ENCODE data around the gene TIMM44.
A peak's percentile ranks its signal among the peaks of the same experiment; 100 is the strongest.

The TIMM44 gene

GRCh38 chr19:7927605-7928333, 15.7 kb downstream of the TIMM44 start:
- Histone ChIP-seq H3K4me1 (ENCODE audit: control insufficient read depth, low read depth, low read length) (no peaks in the 10 kb centered on the region), H3K56ac (ENCODE audit: low read length) (no peak overlapping the region), H2BK120ac (ENCODE audit: low read depth, low read length) (no peak overlapping the region), H3K27me3 (ENCODE audit: insufficient read depth, low read length, poor library complexity) (no peaks in the 10 kb centered on the region), H3K79me2 (ENCODE audit: control insufficient read depth, insufficient read depth, low read length) (no peaks in the 10 kb centered on the region), H3K23ac (ENCODE audit: low read length) (no peak overlapping the region), H4K8ac (ENCODE audit: low read depth, low read length) (no peak overlapping the region), H2BK5ac (ENCODE audit: low read length) (no peak overlapping the region), H3K4ac (ENCODE audit: low read depth, low read length) (no peak overlapping the region), H3K27ac (ENCODE audit: low read depth, low read length) (no peak overlapping the region), H4K5ac (ENCODE audit: low read length) (no peak overlapping the region), H3K36me3 (ENCODE audit: control insufficient read depth, insufficient read depth, low read length) (peaks cover 5% of the 10 kb centered on the region), H3K18ac (ENCODE audit: low read length) (no peak overlapping the region), H3K9ac (ENCODE audit: low read length) (no peak overlapping the region), H2BK15ac (replicated peaks; ENCODE audit: low read depth) (no peak overlapping the region), H3K79me1 (ENCODE audit: low read length) (no peaks in the 10 kb centered on the region), H3K4me3 (ENCODE audit: low read length) (no peak overlapping the region), H3K4me2 (ENCODE audit: low read length) (no peak overlapping the region), H2AK5ac (ENCODE audit: low read length) (no peak overlapping the region)
- no peak for DNase-seq
- WGBS (ENCODE audit: extremely low coverage, insufficient coverage, low lambda C conversion rate) = no CpG with 5 or more reads among the region's 23 CpGs

- no CpG with 5 or more reads among the region's 32 CpGs for WGBS (ENCODE audit: extremely low coverage, insufficient coverage, low lambda C conversion rate)
- H3K18ac ChIP-seq (ENCODE audit: low read length) = no peak overlapping the region
- H3K4me3 ChIP-seq (ENCODE audit: low read length) = no peak overlapping the region
- no peak overlapping the region for H4K8ac ChIP-seq (ENCODE audit: low read depth, low read length)
- no peak overlapping the region for H2AK5ac ChIP-seq (ENCODE audit: low read length)
- H3K27me3 ChIP-seq (ENCODE audit: insufficient read depth, low read length, poor library complexity) = no peaks in the 10 kb centered on the region
- no peaks in the 10 kb centered on the region for H3K79me2 ChIP-seq (ENCODE audit: control insufficient read depth, insufficient read depth, low read length)
- H3K23ac ChIP-seq (ENCODE audit: low read length) = no peak overlapping the region
- H2BK15ac ChIP-seq (replicated peaks; ENCODE audit: low read depth) = no peak overlapping the region
- no peak overlapping the region for H4K5ac ChIP-seq (ENCODE audit: low read length)
- no peaks in the 10 kb centered on the region for H3K4me1 ChIP-seq (ENCODE audit: control insufficient read depth, low read depth, low read length)
- no peak overlapping the region for H2BK5ac ChIP-seq (ENCODE audit: low read length)
- H3K56ac ChIP-seq (ENCODE audit: low read length) = peak overlapping the region; percentile 89
- peak overlapping the region; percentile 79 for H3K9ac ChIP-seq (ENCODE audit: low read length)
- DNase-seq = no peak
- peaks cover 2% of the 10 kb centered on the region for H3K36me3 ChIP-seq (ENCODE audit: control insufficient read depth, insufficient read depth, low read length)
- no peak overlapping the region for H3K4me2 ChIP-seq (ENCODE audit: low read length)
- H3K27ac ChIP-seq (ENCODE audit: low read depth, low read length) = no peak overlapping the region
- H3K4ac ChIP-seq (ENCODE audit: low read depth, low read length) = no peak overlapping the region
- H2BK120ac ChIP-seq (ENCODE audit: low read depth, low read length) = no peak overlapping the region
- no peaks in the 10 kb centered on the region for H3K79me1 ChIP-seq (ENCODE audit: low read length)
These were observed 16.5 kb downstream of the TIMM44 start for GRCh38 chr19:7926727-7927604.

- peak within 1 kb of the TSS; percentile 89 for H3K56ac ChIP-seq (ENCODE audit: low read length)
- H2BK120ac ChIP-seq (ENCODE audit: low read depth, low read length) = no peak within 1 kb of the TSS
- peak; percentile 69 for DNase-seq
These were observed 17.3 kb downstream of the TIMM44 start, which contains the start of gene CTXN1 for GRCh38 chr19:7926021-7926726. Gene CTXN1, minus strand, starts transcription at chr19:7926135. Its CDS starts 597 bp downstream, at chr19:7925538.

GRCh38 chr19:7925171-7925851, 18.2 kb downstream of the TIMM44 start:
- Histone ChIP-seq H2BK5ac (ENCODE audit: low read length) (no peak overlapping the region), H2BK120ac (ENCODE audit: low read depth, low read length) (no peak overlapping the region), H3K4ac (ENCODE audit: low read depth, low read length) (peak overlapping the region; percentile 49), H3K18ac (ENCODE audit: low read length) (peak overlapping the region; percentile 51), H3K9ac (ENCODE audit: low read length) (peak overlapping the region; percentile 78), H3K4me2 (ENCODE audit: low read length) (peak overlapping the region; percentile 56), H3K23ac (ENCODE audit: low read length) (no peak overlapping the region), H4K5ac (ENCODE audit: low read length) (no peak overlapping the region), H3K27me3 (ENCODE audit: insufficient read depth, low read length, poor library complexity) (no peaks in the 10 kb centered on the region), H3K4me1 (ENCODE audit: control insufficient read depth, low read depth, low read length) (no peaks in the 10 kb centered on the region), H3K27ac (ENCODE audit: low read depth, low read length) (no peak overlapping the region), H4K8ac (ENCODE audit: low read depth, low read length) (no peak overlapping the region), H3K36me3 (ENCODE audit: control insufficient read depth, insufficient read depth, low read length) (no peaks in the 10 kb centered on the region), H3K79me2 (ENCODE audit: control insufficient read depth, insufficient read depth, low read length) (no peaks in the 10 kb centered on the region), H3K56ac (ENCODE audit: low read length) (peak overlapping the region; percentile 82), H3K4me3 (ENCODE audit: low read length) (peak overlapping the region; percentile 26), H3K79me1 (ENCODE audit: low read length) (no peaks in the 10 kb centered on the region), H2BK15ac (replicated peaks; ENCODE audit: low read depth) (no peak overlapping the region), H2AK5ac (ENCODE audit: low read length) (no peak overlapping the region)
- no CpG with 5 or more reads among the region's 98 CpGs for WGBS (ENCODE audit: extremely low coverage, insufficient coverage, low lambda C conversion rate)
- peak; percentile 91 for DNase-seq

More at GRCh38 chr19:7926021-7926726, 17.3 kb downstream of the TIMM44 start, which contains the start of gene CTXN1:
- Histone ChIP-seq H2BK5ac (ENCODE audit: low read length) (no peak within 1 kb of the TSS), H4K5ac (ENCODE audit: low read length) (no peak within 1 kb of the TSS), H4K8ac (ENCODE audit: low read depth, low read length) (no peak within 1 kb of the TSS), H2BK15ac (replicated peaks; ENCODE audit: low read depth) (no peak within 1 kb of the TSS), H3K36me3 (ENCODE audit: control insufficient read depth, insufficient read depth, low read length) (peaks cover 2% of the 10 kb centered on the region), H3K27me3 (ENCODE audit: insufficient read depth, low read length, poor library complexity) (no peaks in the 10 kb centered on the region), H3K9ac (ENCODE audit: low read length) (peak within 1 kb of the TSS; percentile 79), H3K79me1 (ENCODE audit: low read length) (no peaks in the 10 kb centered on the region), H3K4me1 (ENCODE audit: control insufficient read depth, low read depth, low read length) (no peaks in the 10 kb centered on the region), H2AK5ac (ENCODE audit: low read length) (no peak within 1 kb of the TSS), H3K4me3 (ENCODE audit: low read length) (peak within 1 kb of the TSS; percentile 26), H3K23ac (ENCODE audit: low read length) (no peak within 1 kb of the TSS), H3K79me2 (ENCODE audit: control insufficient read depth, insufficient read depth, low read length) (no peaks in the 10 kb centered on the region), H3K27ac (ENCODE audit: low read depth, low read length) (no peak within 1 kb of the TSS), H3K4ac (ENCODE audit: low read depth, low read length) (peak within 1 kb of the TSS; percentile 49), H3K4me2 (ENCODE audit: low read length) (peak within 1 kb of the TSS; percentile 91), H3K18ac (ENCODE audit: low read length) (peak within 1 kb of the TSS; percentile 51)
- WGBS (ENCODE audit: extremely low coverage, insufficient coverage, low lambda C conversion rate) = no CpG with 5 or more reads among the region's 65 CpGs

GRCh38 chr19:7924651-7925170, 18.8 kb downstream of the TIMM44 start:
- H3K9ac ChIP-seq (ENCODE audit: low read length) = peak overlapping the region; percentile 7
- no peaks in the 10 kb centered on the region for H3K36me3 ChIP-seq (ENCODE audit: control insufficient read depth, insufficient read depth, low read length)
- no peak overlapping the region for H3K23ac ChIP-seq (ENCODE audit: low read length)
- H3K79me2 ChIP-seq (ENCODE audit: control insufficient read depth, insufficient read depth, low read length) = no peaks in the 10 kb centered on the region
- no peak overlapping the region for H3K27ac ChIP-seq (ENCODE audit: low read depth, low read length)
- H2BK15ac ChIP-seq (replicated peaks; ENCODE audit: low read depth) = no peak overlapping the region
- H3K4me3 ChIP-seq (ENCODE audit: low read length) = no peak overlapping the region
- DNase-seq = no peak
- H3K18ac ChIP-seq (ENCODE audit: low read length) = no peak overlapping the region
- no peak overlapping the region for H2AK5ac ChIP-seq (ENCODE audit: low read length)
- WGBS (ENCODE audit: extremely low coverage, insufficient coverage, low lambda C conversion rate) = no CpG with 5 or more reads among the region's 34 CpGs
- H3K4me2 ChIP-seq (ENCODE audit: low read length) = no peak overlapping the region
- H3K4me1 ChIP-seq (ENCODE audit: control insufficient read depth, low read depth, low read length) = peaks cover 2% of the 10 kb centered on the region
- no peak overlapping the region for H2BK5ac ChIP-seq (ENCODE audit: low read length)
- no peak overlapping the region for H4K5ac ChIP-seq (ENCODE audit: low read length)
- peak overlapping the region; percentile 6 for H3K56ac ChIP-seq (ENCODE audit: low read length)
- H2BK120ac ChIP-seq (ENCODE audit: low read depth, low read length) = no peak overlapping the region
- peak overlapping the region; percentile 1 for H3K4ac ChIP-seq (ENCODE audit: low read depth, low read length)
- no peak overlapping the region for H4K8ac ChIP-seq (ENCODE audit: low read depth, low read length)
- no peaks in the 10 kb centered on the region for H3K27me3 ChIP-seq (ENCODE audit: insufficient read depth, low read length, poor library complexity)
- no peaks in the 10 kb centered on the region for H3K79me1 ChIP-seq (ENCODE audit: low read length)

Data from mesendoderm (in vitro differentiated cells).